ENCODE data around the gene KIAA1614.

Gene KIAA1614

DNA sequence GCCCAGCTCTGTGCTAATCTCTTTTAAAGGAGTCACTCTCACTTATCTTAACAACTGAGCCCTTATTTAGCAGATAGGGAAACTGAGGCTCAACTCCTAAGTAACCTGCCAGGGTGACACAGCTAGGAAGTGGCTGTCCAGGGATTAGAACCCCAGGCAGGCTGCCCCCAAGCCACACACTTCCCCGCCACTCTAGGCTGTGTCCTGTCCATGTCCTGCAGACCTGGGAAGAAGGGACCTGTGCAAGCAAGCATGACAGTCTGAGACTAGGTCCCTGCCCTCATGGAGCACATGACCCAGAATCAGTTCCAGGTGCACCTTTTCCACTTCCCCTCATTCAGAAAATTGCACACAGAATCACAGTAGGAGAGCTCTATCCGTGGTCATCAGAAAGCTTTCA, 12.2 kb downstream of the KIAA1614 start:
- DNase-seq (ENCODE audit: low spot score): no peak

DNA sequence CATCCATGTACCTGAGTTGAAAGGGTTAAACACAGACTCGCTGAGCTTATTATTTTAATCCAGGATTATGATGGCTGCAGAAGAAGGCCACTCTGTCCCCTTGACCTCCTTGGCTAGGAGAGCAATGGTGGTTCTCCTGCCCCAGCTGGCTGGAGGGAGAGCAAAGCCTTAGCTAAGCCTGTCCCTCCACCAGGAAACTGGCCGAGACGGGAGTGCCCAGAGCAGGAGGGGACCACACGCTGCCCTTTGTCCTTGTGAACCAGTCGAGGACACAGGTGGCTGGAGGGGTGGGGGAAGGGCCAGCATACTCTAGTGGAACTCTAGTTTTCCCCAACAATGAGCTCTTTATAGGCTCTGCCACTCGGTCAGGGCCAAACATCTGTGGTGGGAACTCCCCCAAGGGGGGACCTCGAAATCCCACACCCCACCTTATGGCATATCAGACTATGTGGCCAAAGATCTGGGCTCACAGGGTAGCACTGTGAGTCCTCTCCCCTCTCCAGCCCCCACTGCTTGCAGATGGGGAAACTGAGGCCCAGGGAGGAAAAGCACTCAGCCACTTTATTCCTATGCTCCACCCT, 12.9 kb downstream of the KIAA1614 start:
- no peak for DNase-seq (ENCODE audit: low spot score)

DNA sequence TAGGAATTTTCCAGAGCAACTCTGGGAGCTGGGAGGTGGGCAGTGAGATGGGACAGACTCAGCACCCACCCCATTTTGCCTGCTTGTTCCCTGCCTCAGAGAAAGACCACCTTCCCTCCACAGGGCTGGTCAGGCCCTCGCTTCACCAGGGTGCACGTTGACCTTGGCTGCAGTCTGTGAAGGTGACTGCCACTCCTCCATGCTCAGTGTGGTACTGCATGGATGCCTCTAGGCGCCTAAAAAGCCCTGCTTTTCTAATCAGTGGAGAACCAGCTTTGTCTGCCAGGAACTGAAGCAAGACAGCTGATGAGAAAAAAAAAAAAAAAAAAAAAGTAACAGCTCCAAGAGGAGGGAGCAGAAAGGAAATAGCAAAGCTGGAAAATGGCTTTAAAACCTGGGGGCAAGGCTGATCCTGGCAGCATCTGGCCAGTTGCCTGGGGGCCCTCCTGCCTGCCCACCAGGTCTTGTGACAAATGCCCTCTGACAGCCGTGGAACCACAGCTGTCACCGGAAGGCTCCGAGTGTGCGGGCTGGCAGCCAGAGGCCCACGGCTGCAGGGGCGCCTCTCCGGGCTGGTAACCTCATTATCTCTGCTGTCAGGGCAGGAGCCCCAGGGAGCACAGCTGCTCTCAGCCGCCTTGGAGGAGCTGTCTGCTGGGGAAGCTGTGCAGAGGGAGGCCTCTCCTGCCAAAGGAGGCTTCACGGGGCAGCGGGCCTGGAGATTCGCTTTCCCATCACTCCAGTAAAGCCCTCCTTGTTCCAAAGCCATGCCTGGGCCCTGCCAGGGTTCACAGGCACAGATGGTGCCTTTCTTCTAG, 13.7 kb downstream of the KIAA1614 start:
- peak; percentile 88 for DNase-seq (ENCODE audit: low spot score)

DNA sequence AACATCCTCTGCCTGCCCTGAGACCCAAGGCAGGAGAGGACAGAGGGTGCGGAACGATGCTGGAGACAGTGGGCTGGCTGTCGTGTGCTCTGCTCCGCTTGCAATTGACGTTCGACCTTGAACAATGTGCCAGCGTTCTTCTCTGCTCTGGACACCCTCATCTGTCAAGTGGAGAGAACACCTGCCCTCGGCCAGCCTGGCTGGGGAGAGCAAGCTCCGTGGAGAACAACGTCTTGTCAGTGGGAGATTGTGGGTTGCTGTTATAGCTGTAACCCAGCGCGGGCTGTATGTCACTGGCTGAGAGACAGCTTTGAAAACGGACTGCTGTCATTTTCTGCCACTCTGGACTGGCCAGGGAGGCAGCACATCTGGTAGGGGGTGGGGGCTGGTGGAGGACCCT, 14.7 kb downstream of the KIAA1614 start:
- DNase-seq (ENCODE audit: low spot score): no peak

DNA sequence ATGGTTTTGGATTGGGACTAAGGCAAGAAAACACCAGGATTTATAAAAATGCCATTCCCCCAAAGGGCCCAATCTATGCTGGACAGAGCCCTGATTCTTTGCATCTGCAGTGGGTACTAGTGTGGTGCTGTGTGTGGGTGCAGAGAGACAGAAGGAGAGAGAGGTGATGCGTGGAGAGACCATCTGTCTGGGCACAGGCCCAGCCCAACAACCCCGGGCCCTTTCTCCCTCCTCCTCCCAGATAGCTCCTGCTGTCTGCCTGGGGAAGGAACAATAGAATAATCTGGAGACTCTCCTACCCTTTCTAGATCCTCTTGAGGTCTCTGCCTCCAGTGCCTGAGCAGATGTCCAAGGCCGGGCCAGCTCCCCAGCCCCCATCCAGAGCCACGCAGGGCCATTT, 15.1 kb downstream of the KIAA1614 start:
- peak; percentile 91 for DNase-seq (ENCODE audit: low spot score)

DNA sequence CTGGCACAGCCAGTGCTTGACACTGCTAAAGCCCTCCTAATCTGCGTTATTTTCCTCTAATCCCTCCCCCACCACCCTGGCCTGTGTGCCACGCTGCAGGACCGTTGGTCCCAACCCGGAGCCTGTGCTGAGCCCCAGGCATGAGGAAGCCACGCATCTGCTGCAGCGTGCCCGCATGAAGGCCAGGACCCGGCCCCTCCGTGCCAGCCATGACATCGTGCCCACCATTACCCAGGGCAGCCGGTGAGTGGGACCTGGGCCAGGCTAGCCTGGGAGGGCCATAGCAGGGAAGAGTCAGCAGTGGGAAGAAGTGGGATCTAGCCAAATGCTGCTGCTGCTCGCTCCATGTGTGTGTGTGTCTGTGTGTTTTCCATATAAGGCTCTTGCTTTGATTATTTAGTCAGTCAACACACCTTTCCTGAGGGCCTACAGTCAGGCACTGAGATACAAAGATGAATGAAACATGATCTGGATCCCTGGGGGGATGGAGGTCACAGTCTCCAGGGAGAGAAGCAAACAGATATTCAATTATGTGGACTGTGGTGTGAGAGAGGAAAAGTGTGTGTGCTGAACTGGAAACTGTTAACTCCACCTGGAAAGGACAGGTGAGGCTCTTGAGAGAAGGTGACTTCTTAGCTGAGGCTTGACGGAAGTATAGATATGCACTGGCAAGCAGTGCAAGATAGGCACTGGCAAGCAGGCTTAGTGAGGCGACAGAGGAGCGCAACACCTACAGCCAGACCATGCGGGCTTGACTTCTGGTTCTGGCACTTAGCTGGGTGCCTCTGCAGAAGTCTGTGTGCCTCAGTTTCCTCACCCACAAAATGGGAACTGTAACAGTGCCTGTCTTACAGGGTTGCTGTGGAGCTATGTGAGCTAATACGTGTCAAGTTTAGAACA, 15.9 kb downstream of the KIAA1614 start:
- peak; percentile 85 for DNase-seq (ENCODE audit: low spot score)

DNA sequence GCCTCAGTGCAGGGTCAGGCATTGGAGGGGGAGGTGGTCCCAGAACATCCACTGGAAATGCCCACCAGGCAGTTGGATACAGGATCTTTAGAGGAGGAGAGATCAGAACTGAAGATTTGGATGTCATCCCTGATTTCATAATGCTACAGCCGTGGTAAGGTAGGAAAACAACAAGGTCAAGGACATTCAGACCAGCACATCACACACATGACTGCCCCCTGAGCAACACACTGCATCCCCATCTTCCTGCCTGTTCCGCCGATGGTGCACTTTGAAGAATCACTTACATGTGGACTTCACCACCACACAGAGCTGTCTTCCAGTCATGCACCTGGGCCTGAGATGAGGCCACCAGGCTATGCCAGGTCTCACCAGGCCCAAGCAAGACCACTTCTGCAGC, 16.7 kb downstream of the KIAA1614 start:
- DNase-seq (ENCODE audit: low spot score): no peak

DNA sequence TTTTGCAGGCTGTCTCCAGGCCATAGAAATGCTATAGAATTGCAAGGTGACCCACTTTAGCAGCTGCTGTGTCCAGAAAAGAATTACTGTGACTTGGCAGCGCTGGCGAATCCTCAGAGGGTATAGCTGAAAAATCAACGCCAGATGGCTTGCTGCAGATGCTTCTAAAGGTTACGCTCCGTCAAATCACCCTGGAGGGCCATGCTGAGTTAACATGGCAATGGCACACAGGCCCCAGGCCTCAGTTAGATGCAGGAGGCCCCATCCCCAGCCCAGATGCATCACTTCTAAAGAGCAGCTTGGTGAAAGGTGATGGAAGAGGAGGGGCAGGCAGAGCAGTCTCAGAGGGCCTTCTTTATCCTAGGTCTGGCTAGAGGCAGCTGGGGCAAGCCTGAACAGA, 18.0 kb downstream of the KIAA1614 start:
- DNase-seq (ENCODE audit: low spot score): peak; percentile 73

DNA sequence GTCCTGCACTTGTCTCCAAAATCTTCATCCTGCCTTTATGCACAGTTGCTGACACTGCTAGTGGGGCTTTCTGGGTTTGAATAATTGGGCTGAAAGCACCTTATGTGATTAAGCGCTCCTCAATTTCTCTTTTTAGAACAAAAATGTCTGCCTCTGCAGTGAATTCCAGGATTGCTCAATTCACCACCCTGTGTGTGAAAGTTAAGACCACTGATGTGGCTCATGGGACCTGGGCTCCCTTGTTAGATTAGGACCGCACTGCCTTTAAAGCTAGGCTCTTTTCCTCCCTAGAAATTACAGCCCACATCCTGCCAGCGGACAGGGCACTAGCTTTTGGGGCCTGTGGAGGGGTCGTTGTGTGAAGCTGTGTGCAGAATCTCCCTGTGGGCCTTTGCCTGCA, 18.8 kb downstream of the KIAA1614 start:
- DNase-seq (ENCODE audit: low spot score): no peak

DNA sequence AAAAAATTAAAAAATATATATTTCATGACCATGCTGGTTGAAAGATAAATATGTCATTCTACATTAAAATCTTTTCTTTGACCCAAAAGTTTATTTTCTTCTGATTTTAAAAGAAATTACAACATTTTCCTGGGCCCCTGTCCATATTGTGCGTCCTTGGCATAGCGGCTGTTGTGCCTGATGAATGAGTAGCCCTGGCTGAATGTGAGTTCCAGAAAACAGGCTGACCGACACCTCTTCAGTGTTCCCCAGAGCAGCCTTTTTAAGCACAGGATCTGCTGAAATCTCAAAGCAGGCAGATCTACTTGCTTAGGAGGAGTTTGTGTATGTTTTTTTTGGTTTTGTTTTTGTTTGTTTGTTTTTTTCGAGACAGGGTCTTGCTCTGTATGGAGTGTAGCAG, 19.7 kb downstream of the KIAA1614 start:
- DNase-seq (ENCODE audit: low spot score): no peak

DNA sequence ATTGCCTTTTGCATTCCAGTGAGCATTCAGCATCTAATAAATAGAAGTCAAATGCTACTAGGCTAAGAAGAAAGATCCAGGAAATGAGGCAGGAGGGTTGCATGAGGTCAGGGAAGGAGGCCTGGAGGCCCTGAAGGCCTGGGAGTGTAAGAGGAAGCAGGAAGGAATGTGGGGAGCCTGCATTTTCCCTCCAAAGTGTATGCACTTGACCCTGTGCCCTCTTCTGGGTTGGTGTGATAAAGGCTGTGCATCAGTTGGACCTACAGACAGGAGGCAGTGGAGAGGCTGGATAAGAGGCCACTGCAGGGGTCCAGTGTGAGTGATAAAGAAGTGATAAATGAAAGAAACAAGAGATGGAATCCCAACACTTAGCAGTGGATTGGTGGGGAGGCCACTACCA, 20.4 kb downstream of the KIAA1614 start:
- no peak for DNase-seq (ENCODE audit: low spot score)

DNA sequence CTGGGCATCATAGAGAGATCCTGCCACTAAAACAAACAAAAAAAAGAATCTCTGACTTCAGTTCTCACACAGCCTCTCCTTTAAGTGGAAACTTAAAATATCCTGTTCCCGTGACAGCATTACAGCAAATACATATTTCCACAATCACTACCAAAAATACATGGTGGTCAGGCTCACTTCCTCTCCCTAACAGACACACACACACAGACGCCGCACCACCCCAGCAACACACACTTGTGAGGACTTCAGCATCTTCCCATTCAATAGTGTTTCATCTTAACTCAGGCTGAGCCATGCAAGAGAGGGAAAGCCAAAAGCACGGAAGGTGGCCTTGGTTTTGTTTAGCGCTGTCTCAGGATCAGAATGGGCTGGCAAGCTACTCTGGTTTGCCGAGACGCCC, 21.9 kb downstream of the KIAA1614 start:
- no peak for DNase-seq (ENCODE audit: low spot score)

DNA sequence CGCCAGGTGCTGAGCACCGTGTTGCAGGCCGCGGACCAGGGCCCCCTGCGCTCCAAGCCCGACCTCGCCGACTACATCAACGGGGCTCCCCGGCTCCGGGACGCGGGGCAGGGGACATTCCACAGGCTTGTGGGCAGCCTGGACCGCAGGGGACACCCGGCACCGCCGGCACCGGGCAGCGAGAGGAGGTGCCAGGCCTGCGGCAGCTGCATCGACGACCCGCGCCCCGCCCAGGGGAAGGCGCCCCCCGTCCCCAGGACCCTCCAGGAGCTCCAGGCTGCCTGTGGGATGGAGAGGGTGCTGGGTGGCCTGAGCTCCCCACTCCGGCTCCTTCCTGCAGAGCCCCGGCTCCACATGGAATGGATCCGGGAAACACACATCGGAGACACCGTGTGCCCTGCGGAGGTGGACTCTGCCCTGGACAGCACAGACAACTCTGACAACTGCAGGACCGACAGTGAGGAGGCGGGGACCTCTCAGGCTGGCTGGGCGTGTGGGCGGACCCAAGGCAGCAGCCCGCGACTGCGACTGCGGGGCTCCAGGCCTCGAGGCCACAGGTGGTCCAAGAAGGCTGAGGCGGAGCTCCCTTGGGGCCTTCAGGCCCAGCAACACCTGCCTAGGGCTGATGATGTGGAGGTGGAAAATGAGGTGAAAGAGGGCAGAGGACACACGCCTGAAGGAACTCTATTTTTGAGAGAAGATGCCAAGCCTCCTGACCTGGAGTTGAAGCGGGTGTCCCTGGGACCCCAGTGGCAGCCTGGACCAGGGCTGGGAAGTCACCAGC, 22.8 kb downstream of the KIAA1614 start:
- DNase-seq (ENCODE audit: low spot score): no peak

DNA sequence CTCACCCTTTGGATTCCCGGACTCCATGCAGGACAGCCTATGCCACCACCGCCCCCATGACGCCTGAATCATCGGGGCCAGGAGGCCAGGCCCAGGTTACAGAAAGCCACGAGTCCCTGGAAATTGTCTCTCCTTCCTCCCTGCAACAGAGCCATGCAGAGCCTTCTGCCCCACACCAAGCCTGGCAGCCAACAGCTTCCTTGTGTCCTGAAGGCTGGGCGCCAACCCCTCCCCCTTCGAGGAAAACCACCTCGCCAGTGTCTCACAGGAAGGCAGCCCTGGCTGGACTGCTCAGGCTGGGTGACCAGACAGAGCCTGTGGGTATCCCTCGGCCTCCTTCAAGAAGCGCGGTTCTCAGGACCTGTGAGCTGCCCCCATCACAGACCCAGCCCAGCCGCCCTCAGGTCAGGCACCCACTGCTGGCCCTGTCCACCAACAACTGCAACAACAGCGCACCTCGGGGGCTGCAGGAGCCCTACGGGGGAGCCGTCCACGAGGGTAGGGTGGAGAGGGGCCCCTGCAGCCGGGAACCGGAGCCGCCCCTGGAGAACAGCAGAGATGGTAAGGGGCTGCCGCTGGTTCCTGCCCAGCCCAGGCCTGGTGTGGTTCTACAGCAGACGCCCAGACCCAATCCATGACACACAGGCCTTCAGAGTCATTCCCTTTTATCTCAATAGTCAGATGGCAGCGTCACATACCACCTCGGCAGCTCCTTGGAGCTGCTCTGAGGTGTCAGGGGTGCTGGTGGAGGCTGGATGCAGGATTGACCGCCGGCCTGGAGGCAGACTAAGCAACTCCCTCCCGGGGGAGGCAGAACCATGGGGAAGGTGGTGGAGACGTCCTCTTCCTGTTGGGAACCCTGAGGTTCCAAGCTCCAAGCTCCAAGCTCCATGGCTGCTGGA, 23.7 kb downstream of the KIAA1614 start:
- no peak for DNase-seq (ENCODE audit: low spot score)

DNA sequence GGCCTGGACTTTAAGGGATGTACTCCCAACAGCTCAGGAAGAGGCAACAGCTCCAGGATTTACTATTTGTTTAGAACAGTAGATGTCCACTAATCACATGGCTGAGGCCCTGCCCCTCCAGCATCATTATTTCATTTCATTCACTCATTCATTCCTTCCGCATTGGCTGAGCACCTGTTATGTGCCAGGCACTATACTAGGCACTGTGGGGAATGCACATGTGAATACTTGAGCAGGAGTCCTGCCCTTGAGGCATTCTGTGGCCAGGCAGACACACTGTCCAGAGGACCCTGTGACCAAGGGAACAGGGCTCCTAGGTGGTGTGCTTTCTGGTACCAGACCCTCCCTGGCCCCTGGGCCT, 24.3 kb downstream of the KIAA1614 start:
- DNase-seq (ENCODE audit: low spot score): no peak

DNA sequence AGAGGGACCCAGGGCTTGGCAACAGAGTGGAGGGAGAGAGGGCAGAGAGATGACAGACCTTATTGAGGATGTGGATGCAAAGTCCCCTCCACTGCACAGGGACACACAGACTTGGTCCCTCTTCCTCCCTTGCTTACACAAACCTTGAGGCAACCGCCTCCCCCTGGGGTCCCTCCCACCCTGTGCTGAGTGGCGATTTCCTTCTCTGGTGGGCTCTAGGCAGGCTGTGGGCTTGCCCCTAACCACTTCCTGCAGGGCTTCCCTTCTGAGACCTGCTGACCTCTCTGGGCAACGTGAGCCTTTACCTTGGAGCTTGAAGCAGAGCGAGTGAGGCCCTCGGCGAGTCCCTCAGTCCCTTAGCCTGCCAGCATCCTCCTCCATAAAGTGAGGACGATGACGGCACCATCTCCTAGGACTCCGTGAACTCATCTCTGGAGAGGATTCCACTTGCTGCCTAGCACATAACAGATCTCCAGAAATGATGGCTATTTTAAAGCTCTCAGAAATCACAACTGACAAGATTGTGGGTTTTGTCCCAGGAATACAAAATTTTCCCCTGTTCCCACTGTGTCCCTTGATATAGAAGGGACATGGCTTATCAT, 25.0 kb downstream of the KIAA1614 start:
- DNase-seq (ENCODE audit: low spot score): no peak

DNA sequence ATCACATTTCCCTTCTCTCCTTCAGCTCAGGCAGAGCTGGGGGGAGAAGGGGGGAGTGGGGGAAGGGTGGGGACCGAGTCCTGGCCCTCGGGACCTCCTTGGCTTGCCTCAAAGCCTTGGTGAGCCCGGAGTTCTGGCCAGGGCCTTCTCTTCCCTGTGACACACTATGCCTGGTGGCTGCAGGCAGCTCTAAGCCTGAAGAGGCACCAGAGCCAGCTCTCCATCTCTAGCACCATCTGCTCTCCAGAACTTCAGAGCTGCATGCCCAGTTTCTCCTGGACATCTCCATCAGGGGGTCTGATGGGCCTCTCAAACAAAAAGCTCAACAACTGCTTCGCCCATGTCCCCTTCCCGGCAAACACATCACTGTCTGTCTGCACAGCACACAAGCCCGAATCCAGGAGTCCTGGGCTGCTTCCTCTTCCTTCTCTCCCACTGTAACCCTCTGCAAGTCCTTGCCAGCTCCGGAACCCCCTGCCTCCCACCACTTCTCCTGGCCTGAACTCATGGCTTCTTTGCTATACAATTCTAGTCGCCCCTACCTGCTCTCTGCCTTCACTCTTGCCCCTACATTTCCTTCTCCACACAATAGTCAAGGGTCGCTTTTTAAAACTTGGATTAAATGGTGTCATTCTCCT, 26.5 kb downstream of the KIAA1614 start:
- DNase-seq (ENCODE audit: low spot score): no peak

DNA sequence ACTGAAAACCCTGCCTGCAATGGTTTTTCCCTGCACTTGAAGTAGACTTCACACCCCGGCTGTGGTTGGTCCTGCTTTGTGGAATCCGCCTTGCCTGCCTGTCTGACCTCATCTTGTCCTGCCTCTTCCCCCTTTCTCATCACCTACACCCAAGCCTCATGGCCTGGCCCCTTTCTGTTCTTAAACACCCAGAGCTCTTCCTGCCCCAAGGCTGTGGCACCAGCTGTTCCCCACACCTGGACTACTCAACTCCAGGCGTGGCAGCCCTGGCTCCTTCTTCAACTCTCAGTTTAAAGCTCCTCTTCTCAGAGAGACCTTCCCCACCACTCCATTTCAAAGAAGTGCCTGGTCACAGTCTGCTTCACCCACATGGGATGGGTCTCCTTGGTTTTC, 27.0 kb downstream of the KIAA1614 start:
- DNase-seq (ENCODE audit: low spot score): no peak

DNA sequence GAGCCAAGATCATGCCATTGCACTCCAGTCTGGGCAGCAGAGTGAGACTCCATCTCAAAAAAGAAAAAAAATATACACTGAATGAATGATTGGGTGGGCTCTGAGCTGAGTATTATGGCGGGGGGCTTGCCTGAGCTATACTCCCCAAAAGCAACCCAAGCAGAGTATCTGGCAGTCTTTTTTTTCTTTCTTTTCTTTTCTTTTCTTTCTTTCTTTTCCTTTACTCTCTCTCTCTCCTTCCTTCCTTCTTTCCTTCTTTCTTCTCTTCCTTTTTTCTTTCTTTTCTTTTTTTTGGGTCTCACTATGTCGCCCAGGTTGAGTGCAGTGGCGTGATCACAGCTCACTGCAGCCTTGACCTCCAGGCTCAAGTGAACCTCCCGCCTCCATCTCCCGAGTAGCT, 27.7 kb downstream of the KIAA1614 start:
- no peak for DNase-seq (ENCODE audit: low spot score)

All from D341Med (cell line).